Stimulated activated CD4-positive, alpha-beta T cell treated with anti-CD3 and anti-CD28 coated beads, TNF-alpha, amount 100 ng/mL, for 48 hours (primary cell): ENCODE measurements around the gene HSH2D.
"Not testable (repeated sequence)": the region's sequence is repeated elsewhere in the genome, so short reads cannot be mapped to it uniquely, and the experiment has no call there.

Experiments
- DNase-seq, 3 donors: peaks; one replicate each; pipeline ENCODE4 v3.0.0-alpha.2; 2020; ENCODE audit warnings: low read depth in 3 of 3

The HSH2D gene, protein sequence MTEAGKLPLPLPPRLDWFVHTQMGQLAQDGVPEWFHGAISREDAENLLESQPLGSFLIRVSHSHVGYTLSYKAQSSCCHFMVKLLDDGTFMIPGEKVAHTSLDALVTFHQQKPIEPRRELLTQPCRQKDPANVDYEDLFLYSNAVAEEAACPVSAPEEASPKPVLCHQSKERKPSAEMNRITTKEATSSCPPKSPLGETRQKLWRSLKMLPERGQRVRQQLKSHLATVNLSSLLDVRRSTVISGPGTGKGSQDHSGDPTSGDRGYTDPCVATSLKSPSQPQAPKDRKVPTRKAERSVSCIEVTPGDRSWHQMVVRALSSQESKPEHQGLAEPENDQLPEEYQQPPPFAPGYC

DNA sequence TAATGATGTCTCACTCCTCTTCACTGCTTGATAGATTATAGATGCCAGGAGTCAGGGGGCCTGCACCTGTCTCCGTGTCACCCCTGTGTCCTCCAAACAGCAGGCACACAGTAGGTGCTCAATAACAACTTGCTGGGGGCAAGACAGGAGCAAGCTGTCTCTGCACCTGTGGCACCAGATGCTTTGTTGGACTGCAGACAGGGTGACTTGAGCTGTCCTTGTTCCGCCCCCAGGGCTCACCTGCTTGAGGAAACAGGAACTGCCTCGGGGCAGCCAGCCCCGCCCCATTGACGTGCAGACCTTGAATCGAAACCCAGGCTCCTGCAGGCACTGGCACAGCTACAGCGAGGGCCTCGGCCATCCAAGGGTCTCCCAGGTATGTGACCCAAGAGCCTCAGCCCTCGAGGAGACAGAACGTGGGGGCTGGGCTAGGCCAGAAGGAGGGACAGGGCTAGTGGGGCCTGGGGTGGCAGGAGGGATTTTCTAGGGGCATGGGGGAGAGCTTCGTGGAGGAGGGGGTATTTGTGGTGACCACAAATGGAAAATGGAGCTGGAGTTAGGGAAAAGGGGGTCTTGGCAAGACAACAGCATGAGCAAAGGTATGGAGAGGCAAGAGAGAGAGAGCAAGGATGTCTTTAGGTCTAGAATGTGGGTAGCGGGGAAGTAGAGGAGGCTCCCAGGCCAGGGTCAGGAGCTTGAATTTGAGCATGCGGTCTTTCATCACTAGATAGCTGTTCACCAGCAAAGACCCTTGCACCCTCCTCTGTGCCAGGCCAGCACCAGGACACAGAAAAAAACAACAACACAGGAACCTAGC, at the start of gene HSH2D:
HSH2D (plus strand) TSS at position 287 of the 817 bp plus-strand sequence. CDS start 5,066 bp downstream, outside the sequence.
- DNase-seq: peak; percentile 50 to 78 (median 69)

GRCh38 chr19:16094360-16095070, 49.0 kb upstream of the HSH2D start:
- DNase-seq: no peak

DNA sequence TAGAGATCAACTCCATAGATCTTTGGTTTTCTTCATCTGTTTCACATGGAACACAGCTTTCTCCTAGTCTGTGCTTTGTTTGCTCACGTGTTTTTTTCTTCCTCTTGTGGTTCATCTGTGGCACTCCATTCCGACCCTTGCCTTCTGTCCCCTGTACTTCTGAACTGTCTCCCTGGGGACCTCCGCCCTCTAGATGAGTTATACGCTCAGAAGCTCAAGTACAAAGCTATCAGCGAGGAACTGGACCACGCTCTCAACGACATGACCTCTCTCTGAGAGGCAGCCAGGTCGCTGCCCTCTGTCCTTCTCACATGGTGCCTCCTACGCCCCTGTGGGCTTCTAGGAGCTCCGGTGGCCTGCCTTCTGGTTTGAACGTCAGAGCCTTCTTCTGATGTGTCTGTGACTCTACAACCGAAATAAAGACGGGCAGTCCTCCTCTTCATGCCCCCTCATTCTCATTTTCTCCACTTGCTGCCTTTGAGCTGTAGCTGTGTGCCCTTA, 48.4 kb upstream of the HSH2D start:
- DNase-seq: no peak

GRCh38 chr19:16096280-16096855, 47.1 kb upstream of the HSH2D start:
- no peak for DNase-seq

GRCh38 chr19:16098416-16098768, 45.1 kb upstream of the HSH2D start:
- DNase-seq: no peak

- DNase-seq: no peak
Observed at GRCh38 chr19:16098821-16099220, 44.7 kb upstream of the HSH2D start.

- not testable (repeated sequence) for DNase-seq
Observed at GRCh38 chr19:16099314-16099965, 44.0 kb upstream of the HSH2D start.

- DNase-seq: no peak
Observed at GRCh38 chr19:16100524-16100923, 43.0 kb upstream of the HSH2D start.

GRCh38 chr19:16104722-16105121, 38.8 kb upstream of the HSH2D start:
- DNase-seq: no peak

GRCh38 chr19:16106121-16106520, 37.4 kb upstream of the HSH2D start:
- no peak for DNase-seq

- DNase-seq: peak; percentile 97 to 98 (median 97)
Observed at GRCh38 chr19:16111160-16111908, 32.2 kb upstream of the HSH2D start, which contains the start of gene RAB8A. RAB8A (plus strand) TSS chr19:16111889; CDS start chr19:16111902, 13 bp downstream.

DNA sequence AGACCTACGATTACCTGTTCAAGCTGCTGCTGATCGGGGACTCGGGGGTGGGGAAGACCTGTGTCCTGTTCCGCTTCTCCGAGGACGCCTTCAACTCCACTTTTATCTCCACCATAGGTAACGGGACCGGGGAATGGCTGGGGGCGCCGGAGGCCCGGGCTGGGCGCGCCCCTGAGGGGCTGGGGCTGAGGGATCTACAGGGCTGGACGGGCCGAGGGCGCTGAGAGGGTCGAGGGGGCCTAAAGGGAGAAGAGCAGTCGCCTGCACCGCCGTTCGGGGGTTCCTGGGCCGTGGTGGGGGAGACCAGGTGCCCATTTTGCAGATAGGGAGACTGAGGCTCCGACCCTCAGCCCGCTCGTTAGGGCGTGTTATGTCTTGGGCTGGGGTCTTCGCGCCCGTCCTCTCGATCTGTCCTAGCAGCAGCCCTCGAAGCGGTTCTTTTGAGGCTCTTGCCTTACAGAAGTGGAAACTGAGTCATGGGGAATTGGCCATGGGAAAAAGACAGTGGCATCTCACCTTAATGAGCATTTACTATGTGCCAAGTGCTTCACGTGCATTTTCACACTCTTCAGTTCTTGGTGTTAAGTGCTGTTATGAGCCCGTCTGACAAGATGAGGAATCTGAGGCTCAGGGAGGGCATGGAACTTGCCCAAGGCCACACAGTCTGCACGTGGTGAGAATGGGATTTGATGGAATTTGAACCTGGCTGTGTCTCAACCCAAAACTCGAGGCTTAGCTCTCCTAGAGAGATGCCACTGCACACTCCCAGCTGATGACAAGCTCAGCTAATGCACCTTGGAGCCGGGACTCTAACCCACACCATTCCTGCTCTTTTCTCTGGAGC, 31.4 kb upstream of the HSH2D start:
- DNase-seq: no peak

DNA sequence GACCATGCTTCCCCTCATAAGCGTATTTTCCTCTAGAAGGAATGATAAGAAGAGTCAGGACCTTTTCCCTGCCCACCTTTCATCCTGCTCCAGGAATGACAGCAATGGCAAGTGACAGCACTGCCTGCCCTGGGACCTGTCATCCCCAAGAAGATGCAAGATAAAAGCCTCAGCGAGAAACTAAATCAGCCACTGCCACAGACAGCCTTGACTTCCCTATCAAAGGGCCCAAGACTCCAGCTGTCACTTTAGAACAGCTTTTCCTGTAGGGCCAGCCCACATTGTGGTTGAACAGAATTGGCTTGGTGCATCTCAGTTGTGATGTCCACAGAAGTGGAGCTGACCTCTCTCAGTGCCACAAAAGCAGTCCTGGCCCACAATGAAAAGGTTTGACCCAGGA, 30.7 kb upstream of the HSH2D start:
- DNase-seq: no peak

- DNase-seq: peak in 1 of 3 donors; percentile 10
Observed at GRCh38 chr19:16113727-16114126, 29.8 kb upstream of the HSH2D start.

DNA sequence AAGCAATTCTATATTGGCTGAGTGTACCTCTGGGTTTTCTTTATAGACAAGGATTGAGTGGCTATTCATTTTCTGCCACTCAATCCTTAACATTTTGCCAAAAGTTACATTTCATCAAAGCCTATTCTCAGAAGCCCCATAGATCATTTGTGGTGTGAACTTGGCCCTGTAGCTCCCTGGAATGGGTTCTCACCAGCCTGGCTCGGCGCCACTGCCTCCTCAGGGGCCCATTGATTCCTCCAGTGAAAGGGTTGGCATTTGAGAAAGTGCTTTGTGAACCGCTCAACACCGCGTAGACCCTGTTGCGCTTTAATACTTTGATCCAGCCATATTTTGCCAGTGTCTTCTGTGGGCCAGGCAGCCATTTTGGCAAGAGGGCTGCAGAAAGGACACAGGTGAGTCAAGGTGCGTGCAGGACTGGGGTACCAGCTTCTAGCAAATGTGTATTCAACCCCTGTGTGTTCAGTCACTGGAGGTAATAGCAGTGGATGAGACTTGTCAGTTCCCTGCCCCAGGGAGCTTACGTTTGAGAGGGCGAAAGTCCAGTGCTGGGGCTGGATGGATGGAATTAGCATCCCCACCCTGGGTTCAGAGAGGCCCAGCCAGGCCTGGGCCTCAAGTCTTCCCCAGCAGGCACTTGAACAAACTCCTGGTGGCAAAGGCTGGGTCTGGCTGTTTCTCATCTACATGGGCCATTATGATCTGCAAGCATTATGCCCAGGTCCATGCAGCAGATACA, 28.0 kb upstream of the HSH2D start:
- DNase-seq: no peak

DNA sequence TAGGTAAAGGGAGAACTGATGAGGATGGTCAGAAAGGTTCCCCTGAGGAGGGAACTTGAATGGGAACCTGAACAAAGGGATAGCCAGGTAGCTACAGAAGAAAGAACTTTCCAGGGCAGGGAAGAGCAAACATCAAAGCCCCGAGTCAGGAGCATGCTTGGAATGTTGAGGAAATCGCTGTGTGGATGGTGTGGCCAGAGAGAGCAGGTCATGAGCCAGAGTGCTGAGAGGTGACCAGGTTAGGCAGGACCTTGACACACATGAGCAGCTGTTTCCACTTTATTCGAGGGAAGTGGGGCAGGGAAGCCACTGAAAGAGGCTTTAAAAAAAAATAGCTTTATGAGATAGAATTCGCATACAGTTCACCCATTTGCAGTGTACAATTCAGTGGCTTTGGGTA, 27.4 kb upstream of the HSH2D start:
- DNase-seq: no peak

DNA sequence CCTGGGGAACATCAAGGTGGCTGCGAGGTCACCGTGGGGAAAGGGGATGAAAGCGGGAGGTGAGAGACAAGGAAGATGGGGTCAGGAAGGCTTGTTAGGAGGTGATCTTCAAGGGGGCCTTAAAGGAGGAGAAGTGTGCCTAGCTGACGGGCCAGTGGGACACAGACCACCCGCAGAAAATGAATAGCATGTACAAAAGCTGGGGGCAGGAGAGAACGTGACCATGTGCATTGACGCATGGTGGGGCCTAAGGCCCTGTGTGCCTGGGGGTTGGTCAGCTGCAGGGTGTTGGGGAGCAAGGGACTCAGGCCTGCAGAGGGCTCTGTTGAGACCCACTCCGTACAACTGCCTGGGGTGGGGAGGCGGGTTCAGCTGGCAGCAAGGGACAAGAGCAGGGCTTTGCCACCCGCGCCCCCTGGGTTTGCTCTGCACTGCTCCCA, 25.9 kb upstream of the HSH2D start:
- no peak for DNase-seq

- peak; percentile 41 to 55 (median 47) for DNase-seq
Observed at GRCh38 chr19:16118489-16119033, 24.9 kb upstream of the HSH2D start.
